Activated CD4-positive, alpha-beta T cell treated with anti-CD3 and anti-CD28 coated beads, Interleukin-2, amount 50 U/mL, for 4 hours (primary cell): ENCODE measurements around the gene BUB1B.

ENCODE experiments used
- DNase-seq, 2 experiments: peaks; one replicate each; pipeline ENCODE4 v3.0.0-alpha.2; 2020

BUB1B gene

GRCh38 chr15:40257656-40258450 is 97.0 kb downstream of the BUB1B start:
- no peak for DNase-seq

GRCh38 chr15:40258544-40258943 is 97.7 kb downstream of the BUB1B start:
- no peak for DNase-seq

GRCh38 chr15:40259021-40259420 is 98.2 kb downstream of the BUB1B start:
- DNase-seq, result no peak

GRCh38 chr15:40263024-40263754 is 102.3 kb downstream of the BUB1B start:
- no peak for DNase-seq

- no peak for DNase-seq
Measured at GRCh38 chr15:40264321-40265153, 103.7 kb downstream of the BUB1B start.

- DNase-seq, result no peak
Measured at GRCh38 chr15:40265355-40265754, 104.5 kb downstream of the BUB1B start.

GRCh38 chr15:40265875-40266274 is 105.0 kb downstream of the BUB1B start:
- DNase-seq, result no peak

GRCh38 chr15:40266828-40267304 is 106.0 kb downstream of the BUB1B start:
- DNase-seq, result no peak

- no peak for DNase-seq
Measured at GRCh38 chr15:40267670-40268069, 106.8 kb downstream of the BUB1B start.

GRCh38 chr15:40269604-40270003 is 108.7 kb downstream of the BUB1B start:
- no peak for DNase-seq

- DNase-seq, result no peak
Measured at GRCh38 chr15:40270246-40270995, 109.6 kb downstream of the BUB1B start.
